ENCODE results near the gene LEMD1.

The LEMD1 gene

DNA sequence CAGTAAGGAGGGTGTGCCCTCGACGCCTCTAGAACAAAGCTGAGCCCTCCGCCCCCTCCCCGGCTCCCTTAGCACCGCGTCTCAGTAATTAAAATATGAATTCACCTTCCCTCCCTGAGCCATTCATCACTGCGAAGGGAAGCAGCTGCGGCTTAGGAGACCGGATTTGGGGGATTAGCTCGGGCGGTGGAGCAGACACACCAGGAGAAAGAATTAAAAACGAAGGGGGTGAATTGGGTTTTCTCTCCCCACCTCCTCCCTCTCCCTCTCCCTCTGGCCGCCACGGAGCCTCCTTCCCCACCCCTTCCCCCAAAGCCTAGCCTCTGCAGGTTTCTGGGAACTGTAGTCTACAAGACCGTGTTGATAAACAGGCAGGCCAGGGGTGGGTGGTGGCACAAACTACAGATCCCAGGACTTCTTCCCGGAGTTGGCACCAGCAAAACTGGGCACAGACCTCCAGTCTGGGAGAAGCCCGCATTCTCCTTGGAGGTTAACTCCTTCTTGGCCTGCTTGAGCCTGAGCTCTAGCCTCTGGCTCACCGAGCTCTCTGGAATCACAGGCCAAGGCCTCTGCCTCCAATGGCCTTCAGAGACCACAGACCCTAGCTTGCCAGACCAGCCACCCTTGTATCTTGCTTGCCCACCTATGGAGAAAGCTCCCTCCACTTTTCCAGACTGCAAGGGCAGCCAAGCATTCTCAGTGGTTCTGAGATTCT, 23.2 kb upstream of the LEMD1 start:
- Mint-ChIP-seq H3K27me3 (ENCODE audit: low read depth) (peaks cover 13% of the 10 kb centered on the region), H3K36me3 (ENCODE audit: low read depth) (no peaks in the 10 kb centered on the region), H3K4me3 (peak overlapping the region; percentile 40 to 76 (median 59)), H3K4me1 (peaks cover 95% of the 10 kb centered on the region), H3K9me3 (no peaks in the 10 kb centered on the region), H3K27ac (peak overlapping the region; percentile 87 to 95 (median 90))
- TF ChIP-seq, protein P1, sequence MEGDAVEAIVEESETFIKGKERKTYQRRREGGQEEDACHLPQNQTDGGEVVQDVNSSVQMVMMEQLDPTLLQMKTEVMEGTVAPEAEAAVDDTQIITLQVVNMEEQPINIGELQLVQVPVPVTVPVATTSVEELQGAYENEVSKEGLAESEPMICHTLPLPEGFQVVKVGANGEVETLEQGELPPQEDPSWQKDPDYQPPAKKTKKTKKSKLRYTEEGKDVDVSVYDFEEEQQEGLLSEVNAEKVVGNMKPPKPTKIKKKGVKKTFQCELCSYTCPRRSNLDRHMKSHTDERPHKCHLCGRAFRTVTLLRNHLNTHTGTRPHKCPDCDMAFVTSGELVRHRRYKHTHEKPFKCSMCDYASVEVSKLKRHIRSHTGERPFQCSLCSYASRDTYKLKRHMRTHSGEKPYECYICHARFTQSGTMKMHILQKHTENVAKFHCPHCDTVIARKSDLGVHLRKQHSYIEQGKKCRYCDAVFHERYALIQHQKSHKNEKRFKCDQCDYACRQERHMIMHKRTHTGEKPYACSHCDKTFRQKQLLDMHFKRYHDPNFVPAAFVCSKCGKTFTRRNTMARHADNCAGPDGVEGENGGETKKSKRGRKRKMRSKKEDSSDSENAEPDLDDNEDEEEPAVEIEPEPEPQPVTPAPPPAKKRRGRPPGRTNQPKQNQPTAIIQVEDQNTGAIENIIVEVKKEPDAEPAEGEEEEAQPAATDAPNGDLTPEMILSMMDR (IDR thresholded peaks at IDR 0.05; ENCODE audit: unreplicated experiment in 3 of 3): no peak

DNA sequence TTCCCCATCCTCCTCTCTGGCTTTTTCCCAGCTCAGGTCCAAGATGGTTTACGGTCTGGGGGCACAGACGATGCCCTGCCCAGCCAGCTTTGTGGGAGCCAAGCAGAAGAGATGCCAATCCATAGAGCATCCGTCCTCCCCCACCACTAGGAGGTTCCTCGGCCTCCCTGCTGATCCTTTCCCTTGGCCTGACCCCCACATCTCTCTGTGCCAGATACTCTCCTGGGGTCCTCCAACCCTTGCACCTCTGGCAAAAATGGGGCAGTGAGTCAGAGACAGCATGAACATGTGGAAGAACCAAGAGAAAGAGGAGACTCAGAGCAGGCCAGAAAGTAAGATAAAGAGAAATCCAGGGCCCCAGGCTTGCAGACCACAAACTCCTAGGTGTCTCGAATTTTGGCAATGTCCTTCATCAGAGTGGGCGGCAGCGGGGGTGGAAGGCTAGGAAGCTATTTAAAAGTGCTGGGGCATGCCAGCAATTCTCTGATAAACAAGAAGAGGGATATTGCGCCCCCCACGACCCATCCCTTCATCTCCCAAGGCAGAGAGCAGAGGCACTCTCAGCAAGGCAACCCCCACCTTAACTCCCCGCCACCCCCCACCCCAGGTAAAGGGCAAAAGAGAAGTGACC, 22.6 kb upstream of the LEMD1 start:
- Mint-ChIP-seq H3K36me3 (ENCODE audit: low read depth) (no peaks in the 10 kb centered on the region), H3K27me3 (ENCODE audit: low read depth) (peaks cover 12% of the 10 kb centered on the region), H3K4me1 (peaks cover 97% of the 10 kb centered on the region), H3K27ac (peak overlapping the region; percentile 87 to 95 (median 90)), H3K4me3 (peak overlapping the region; percentile 40 to 76 (median 59)), H3K9me3 (no peaks in the 10 kb centered on the region)
- TF ChIP-seq, protein P1 (IDR thresholded peaks at IDR 0.05; ENCODE audit: unreplicated experiment in 3 of 3): no peak

DNA sequence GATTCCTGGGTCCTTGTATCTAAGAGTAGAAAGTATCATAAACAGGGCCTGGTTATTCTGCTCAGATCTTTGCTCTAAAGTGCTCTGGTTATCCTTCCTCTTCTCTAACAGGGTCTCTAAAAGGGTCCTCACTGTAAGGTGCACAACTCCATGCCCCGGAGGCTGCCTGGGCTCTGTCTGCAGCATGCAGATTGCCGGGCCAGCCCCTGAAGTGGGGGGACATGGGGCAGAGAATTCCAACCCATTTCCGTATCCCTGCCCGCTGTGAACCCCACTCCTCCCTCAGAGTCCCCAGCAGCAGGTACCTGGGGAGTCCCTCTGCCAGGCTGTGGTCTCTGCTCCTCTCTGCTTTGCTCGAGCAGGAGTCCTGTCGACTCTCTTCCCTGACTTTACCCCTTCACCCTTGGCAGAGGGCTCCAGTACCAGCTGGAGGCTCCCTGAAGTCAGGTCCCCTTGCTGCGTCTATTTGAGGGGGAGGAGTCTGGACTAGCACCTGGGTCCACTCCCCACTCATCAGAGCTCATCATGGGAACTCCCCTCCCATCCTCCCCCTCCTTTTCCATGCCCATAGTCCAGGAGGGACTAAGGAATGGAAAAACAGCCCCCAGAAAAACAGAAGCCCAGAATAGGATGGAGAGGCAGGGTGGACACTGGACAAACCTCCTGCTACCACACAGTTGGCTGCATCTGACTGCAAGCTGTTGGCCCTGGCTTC, 21.9 kb upstream of the LEMD1 start:
- peak overlapping the region; percentile 87 to 95 (median 90) for H3K27ac Mint-ChIP-seq
- H3K4me1 Mint-ChIP-seq: peaks cover 97% of the 10 kb centered on the region
- H3K4me3 Mint-ChIP-seq: peak overlapping the region in 2 of 3 experiments; percentile 59 to 76
- H3K9me3 Mint-ChIP-seq: no peaks in the 10 kb centered on the region
- H3K36me3 Mint-ChIP-seq (ENCODE audit: low read depth): no peaks in the 10 kb centered on the region
- H3K27me3 Mint-ChIP-seq (ENCODE audit: low read depth): peaks cover 10% of the 10 kb centered on the region
- TF ChIP-seq, protein P1 (IDR thresholded peaks at IDR 0.05; ENCODE audit: unreplicated experiment in 3 of 3): no peak

DNA sequence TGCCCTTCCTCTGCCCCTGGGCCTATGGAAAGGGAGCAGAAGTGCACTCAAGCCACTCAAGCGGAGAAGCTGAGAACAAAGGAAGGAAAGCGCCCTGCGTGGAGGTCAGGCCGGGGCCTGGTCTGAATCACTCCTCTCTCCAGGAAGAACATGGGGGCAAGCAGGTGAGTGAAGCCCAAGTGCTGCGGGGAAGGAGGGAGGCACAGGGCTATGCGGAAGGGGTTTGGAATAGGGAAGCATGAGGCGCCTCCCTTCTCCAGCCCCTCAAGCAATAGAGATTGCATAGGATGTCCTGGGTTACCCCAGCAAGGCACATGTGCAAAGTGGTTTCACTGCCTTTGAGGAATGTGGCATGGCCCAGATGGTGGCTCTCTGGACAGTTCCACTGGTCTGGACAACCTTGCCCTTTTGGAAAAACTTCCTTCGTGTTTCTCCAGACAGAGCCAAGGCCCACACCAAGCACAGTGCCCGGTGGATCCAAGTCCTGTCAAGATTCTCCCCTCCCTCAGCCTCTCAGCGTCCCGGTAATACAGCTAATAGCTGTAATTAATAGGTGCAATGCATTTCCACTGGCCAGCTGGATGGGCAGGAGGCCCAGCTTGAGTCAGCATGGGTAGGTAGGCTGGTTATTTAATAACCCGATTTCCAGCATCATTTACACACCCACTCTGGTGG, 20.3 kb upstream of the LEMD1 start:
- Mint-ChIP-seq H3K27ac (peak overlapping the region; percentile 95 to 96 (median 96)), H3K9me3 (no peaks in the 10 kb centered on the region), H3K4me3 (peak overlapping the region in 2 of 3 experiments; percentile 46 to 67), H3K36me3 (ENCODE audit: low read depth) (no peaks in the 10 kb centered on the region), H3K27me3 (ENCODE audit: low read depth) (peaks cover 9% of the 10 kb centered on the region), H3K4me1 (peaks cover 97% of the 10 kb centered on the region)
- TF ChIP-seq, protein P1 (IDR thresholded peaks at IDR 0.05; ENCODE audit: unreplicated experiment in 3 of 3): no peak

DNA sequence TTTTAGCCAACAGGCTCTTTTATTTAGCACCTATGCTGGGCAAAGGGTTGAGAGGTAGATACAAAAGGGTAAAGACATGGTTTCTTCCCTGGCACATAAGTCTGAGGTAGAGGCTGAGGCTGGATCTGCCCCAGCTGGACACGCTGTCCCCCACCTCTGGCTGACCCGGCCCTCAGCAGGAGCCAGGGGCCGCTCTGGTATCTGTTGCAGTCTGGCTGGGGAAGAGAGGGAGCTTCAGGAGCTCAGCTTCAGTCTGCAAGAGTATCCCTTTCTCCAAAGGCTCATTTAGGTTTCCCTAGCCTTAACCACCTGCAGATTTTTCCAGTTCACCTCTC, 19.8 kb upstream of the LEMD1 start:
- peak overlapping the region in 2 of 3 experiments; percentile 38 to 67 for H3K4me3 Mint-ChIP-seq
- H3K4me1 Mint-ChIP-seq: peaks cover 97% of the 10 kb centered on the region
- H3K27ac Mint-ChIP-seq: peak overlapping the region; percentile 95 to 96 (median 96)
- H3K27me3 Mint-ChIP-seq (ENCODE audit: low read depth): peaks cover 9% of the 10 kb centered on the region
- TF ChIP-seq, protein P1 (IDR thresholded peaks at IDR 0.05; ENCODE audit: unreplicated experiment in 3 of 3): no peak
- no peaks in the 10 kb centered on the region for H3K36me3 Mint-ChIP-seq (ENCODE audit: low read depth)
- no peaks in the 10 kb centered on the region for H3K9me3 Mint-ChIP-seq

Measured in nephron (organoid).